ENCODE measurements around the gene PNLIPRP2. TPM values are rescaled to one million over a fixed set of nuclear protein-coding genes. Genes with fewer than 3 reads are reported as not detected.

Gene PNLIPRP2
- total and polyA plus RNA-seq, 5 donors from 2014 or later: not detected

GRCh38 chr10:116608686-116609594, 11.8 kb upstream of the PNLIPRP2 start:
- Histone ChIP-seq H3K27ac (ENCODE audit: insufficient read depth, low read length, poor library complexity, severe bottlenecking) (no peak overlapping the region), H3K27me3 (ENCODE audit: control insufficient read depth, insufficient read depth, low read length) (no peaks in the 10 kb centered on the region), H3K4me1 (ENCODE audit: control insufficient read depth, insufficient read depth, low read length, poor library complexity, severe bottlenecking) (no peaks in the 10 kb centered on the region), H3K4me3 (ENCODE audit: low read depth, low read length) (no peak overlapping the region), H3K9me3 (ENCODE audit: control insufficient read depth in 2 of 2, low read length in 2 of 2) (no peaks in the 10 kb centered on the region), H3K36me3 (ENCODE audit: control insufficient read depth, insufficient read depth, low read length) (no peaks in the 10 kb centered on the region)
- peaks cover 0 to 3% (median 0%) of the 10 kb centered on the region in 7 donors for H3K9me3 Mint-ChIP-seq
- DNase-seq (no peak), ATAC-seq (ENCODE audit: low read depth in 2 of 2) (no peak)
- peak overlapping the region in 1 of 3 donors; percentile 10 for H3K27ac Mint-ChIP-seq
- H3K27me3 Mint-ChIP-seq: peaks cover 15% of the 10 kb centered on the region
- H3K4me1 Mint-ChIP-seq: no peaks in the 10 kb centered on the region
- H3K4me3 Mint-ChIP-seq: no peak overlapping the region
- H3K36me3 Mint-ChIP-seq: no peaks in the 10 kb centered on the region

GRCh38 chr10:116610443-116611152, 10.2 kb upstream of the PNLIPRP2 start:
- H3K36me3 Mint-ChIP-seq: no peaks in the 10 kb centered on the region
- H3K27ac Mint-ChIP-seq: no peak overlapping the region
- no peaks in the 10 kb centered on the region for H3K4me1 Mint-ChIP-seq
- H3K27me3 Mint-ChIP-seq: peaks cover 10% of the 10 kb centered on the region
- ATAC-seq (ENCODE audit: low read depth in 2 of 2): no peak
- H3K4me1 ChIP-seq (ENCODE audit: control insufficient read depth, insufficient read depth, low read length, poor library complexity, severe bottlenecking): no peaks in the 10 kb centered on the region
- peaks cover 0 to 3% (median 0%) of the 10 kb centered on the region in 7 donors for H3K9me3 Mint-ChIP-seq
- no peaks in the 10 kb centered on the region for H3K9me3 ChIP-seq (ENCODE audit: control insufficient read depth in 2 of 2, low read length in 2 of 2)
- H3K27me3 ChIP-seq (ENCODE audit: control insufficient read depth, insufficient read depth, low read length): no peaks in the 10 kb centered on the region
- no peaks in the 10 kb centered on the region for H3K36me3 ChIP-seq (ENCODE audit: control insufficient read depth, insufficient read depth, low read length)
- DNase-seq: no peak
- no peak overlapping the region for H3K4me3 ChIP-seq (ENCODE audit: low read depth, low read length)
- no peak overlapping the region for H3K4me3 Mint-ChIP-seq
- H3K27ac ChIP-seq (ENCODE audit: insufficient read depth, low read length, poor library complexity, severe bottlenecking): no peak overlapping the region

- Mint-ChIP-seq H3K9me3 (no peaks in the 10 kb centered on the region), H3K27me3 (peaks cover 9% of the 10 kb centered on the region), H3K4me1 (no peaks in the 10 kb centered on the region), H3K27ac (no peak overlapping the region), H3K4me3 (no peak overlapping the region), H3K36me3 (no peaks in the 10 kb centered on the region)
- no peaks in the 10 kb centered on the region for H3K36me3 ChIP-seq (ENCODE audit: control insufficient read depth, insufficient read depth, low read length)
- ATAC-seq (ENCODE audit: low read depth in 2 of 2) (no peak), DNase-seq (no peak)
- no peaks in the 10 kb centered on the region for H3K4me1 ChIP-seq (ENCODE audit: control insufficient read depth, insufficient read depth, low read length, poor library complexity, severe bottlenecking)
- H3K4me3 ChIP-seq (ENCODE audit: low read depth, low read length): no peak overlapping the region
- no peak overlapping the region for H3K27ac ChIP-seq (ENCODE audit: insufficient read depth, low read length, poor library complexity, severe bottlenecking)
- no peaks in the 10 kb centered on the region for H3K9me3 ChIP-seq (ENCODE audit: control insufficient read depth in 2 of 2, low read length in 2 of 2)
- no peaks in the 10 kb centered on the region for H3K27me3 ChIP-seq (ENCODE audit: control insufficient read depth, insufficient read depth, low read length)
Measured at GRCh38 chr10:116611153-116611545, 9.6 kb upstream of the PNLIPRP2 start.

- H3K27me3 Mint-ChIP-seq: peaks cover 9% of the 10 kb centered on the region
- no peaks in the 10 kb centered on the region for H3K36me3 Mint-ChIP-seq
- Histone ChIP-seq H3K36me3 (ENCODE audit: control insufficient read depth, insufficient read depth, low read length) (no peaks in the 10 kb centered on the region), H3K9me3 (ENCODE audit: control insufficient read depth in 2 of 2, low read length in 2 of 2) (no peaks in the 10 kb centered on the region), H3K4me3 (ENCODE audit: low read depth, low read length) (no peak overlapping the region), H3K27me3 (ENCODE audit: control insufficient read depth, insufficient read depth, low read length) (no peaks in the 10 kb centered on the region), H3K4me1 (ENCODE audit: control insufficient read depth, insufficient read depth, low read length, poor library complexity, severe bottlenecking) (no peaks in the 10 kb centered on the region), H3K27ac (ENCODE audit: insufficient read depth, low read length, poor library complexity, severe bottlenecking) (no peak overlapping the region)
- ATAC-seq (ENCODE audit: low read depth in 2 of 2) (no peak), DNase-seq (no peak)
- H3K4me1 Mint-ChIP-seq: no peaks in the 10 kb centered on the region
- H3K9me3 Mint-ChIP-seq: no peaks in the 10 kb centered on the region
- no peak overlapping the region for H3K4me3 Mint-ChIP-seq
- peak overlapping the region in 1 of 3 donors; percentile 33 for H3K27ac Mint-ChIP-seq
Measured at GRCh38 chr10:116612107-116612769, 8.5 kb upstream of the PNLIPRP2 start.

- Mint-ChIP-seq H3K9me3 (peaks cover 0 to 1% (median 0%) of the 10 kb centered on the region in 7 donors), H3K27me3 (peaks cover 9% of the 10 kb centered on the region), H3K4me1 (no peaks in the 10 kb centered on the region)
Measured at GRCh38 chr10:116613471-116613870, 7.3 kb upstream of the PNLIPRP2 start.

GRCh38 chr10:116614796-116615195, 6.0 kb upstream of the PNLIPRP2 start:
- Histone ChIP-seq H3K27ac (ENCODE audit: insufficient read depth, low read length, poor library complexity, severe bottlenecking) (no peak overlapping the region), H3K9me3 (ENCODE audit: control insufficient read depth in 2 of 2, low read length in 2 of 2) (no peaks in the 10 kb centered on the region), H3K27me3 (ENCODE audit: control insufficient read depth, insufficient read depth, low read length) (no peaks in the 10 kb centered on the region), H3K4me1 (ENCODE audit: control insufficient read depth, insufficient read depth, low read length, poor library complexity, severe bottlenecking) (no peaks in the 10 kb centered on the region), H3K4me3 (ENCODE audit: low read depth, low read length) (no peak overlapping the region), H3K36me3 (ENCODE audit: control insufficient read depth, insufficient read depth, low read length) (no peaks in the 10 kb centered on the region)
- H3K36me3 Mint-ChIP-seq: no peaks in the 10 kb centered on the region
- peaks cover 0 to 1% (median 0%) of the 10 kb centered on the region in 7 donors for H3K9me3 Mint-ChIP-seq
- no peak overlapping the region for H3K4me3 Mint-ChIP-seq
- peaks cover 4% of the 10 kb centered on the region for H3K27me3 Mint-ChIP-seq
- no peak for ATAC-seq (ENCODE audit: low read depth in 2 of 2)
- no peak for DNase-seq
- H3K27ac Mint-ChIP-seq: no peak overlapping the region
- H3K4me1 Mint-ChIP-seq: no peaks in the 10 kb centered on the region

More at GRCh38 chr10:116613471-116613870, 7.3 kb upstream of the PNLIPRP2 start:
- H3K4me3 Mint-ChIP-seq: no peak overlapping the region
- no peaks in the 10 kb centered on the region for H3K36me3 Mint-ChIP-seq
- no peak overlapping the region for H3K4me3 ChIP-seq (ENCODE audit: low read depth, low read length)
- no peaks in the 10 kb centered on the region for H3K36me3 ChIP-seq (ENCODE audit: control insufficient read depth, insufficient read depth, low read length)
- no peak overlapping the region for H3K27ac Mint-ChIP-seq
- no peak overlapping the region for H3K27ac ChIP-seq (ENCODE audit: insufficient read depth, low read length, poor library complexity, severe bottlenecking)
- H3K9me3 ChIP-seq (ENCODE audit: control insufficient read depth in 2 of 2, low read length in 2 of 2): no peaks in the 10 kb centered on the region
- DNase-seq (no peak), ATAC-seq (ENCODE audit: low read depth in 2 of 2) (no peak)
- no peaks in the 10 kb centered on the region for H3K4me1 ChIP-seq (ENCODE audit: control insufficient read depth, insufficient read depth, low read length, poor library complexity, severe bottlenecking)
- H3K27me3 ChIP-seq (ENCODE audit: control insufficient read depth, insufficient read depth, low read length): no peaks in the 10 kb centered on the region

- no peaks in the 10 kb centered on the region for H3K27me3 ChIP-seq (ENCODE audit: control insufficient read depth, insufficient read depth, low read length)
- no peaks in the 10 kb centered on the region for H3K9me3 ChIP-seq (ENCODE audit: control insufficient read depth in 2 of 2, low read length in 2 of 2)
- ATAC-seq (ENCODE audit: low read depth in 2 of 2) (no peak), DNase-seq (no peak)
- Mint-ChIP-seq H3K4me3 (no peak overlapping the region), H3K9me3 (peaks cover 0 to 3% (median 0%) of the 10 kb centered on the region in 7 donors), H3K27me3 (peaks cover 4% of the 10 kb centered on the region), H3K36me3 (no peaks in the 10 kb centered on the region), H3K27ac (no peak overlapping the region), H3K4me1 (no peaks in the 10 kb centered on the region)
- no peaks in the 10 kb centered on the region for H3K4me1 ChIP-seq (ENCODE audit: control insufficient read depth, insufficient read depth, low read length, poor library complexity, severe bottlenecking)
- no peaks in the 10 kb centered on the region for H3K36me3 ChIP-seq (ENCODE audit: control insufficient read depth, insufficient read depth, low read length)
- H3K4me3 ChIP-seq (ENCODE audit: low read depth, low read length): no peak overlapping the region
- no peak overlapping the region for H3K27ac ChIP-seq (ENCODE audit: insufficient read depth, low read length, poor library complexity, severe bottlenecking)
Measured at GRCh38 chr10:116615199-116615776, 5.5 kb upstream of the PNLIPRP2 start.
